Epithelial cell of esophagus (primary cell): ENCODE results near the gene TRPM5.

Experiments used
- DNase-seq: peaks from one replicate; pipeline ENCODE4 v3.0.0; 2010; ENCODE audit warnings: low read depth
- H3K4me3 ChIP-seq: 2 replicates; pipeline ENCODE4 v1.5.1; 2011; ENCODE audit warnings: mild to moderate bottlenecking, low read length, control low read depth
- TF ChIP-seq, protein P1 (sequence below): IDR thresholded peaks from 2 replicates; pipeline ENCODE4 v1.5.1; 2011; ENCODE audit warnings: low read depth, mild to moderate bottlenecking, low read length, control low read depth, inconsistent platforms; ENCODE audit not compliant: insufficient read depth; ENCODE audit errors: missing control alignments

The TRPM5 gene

DNA sequence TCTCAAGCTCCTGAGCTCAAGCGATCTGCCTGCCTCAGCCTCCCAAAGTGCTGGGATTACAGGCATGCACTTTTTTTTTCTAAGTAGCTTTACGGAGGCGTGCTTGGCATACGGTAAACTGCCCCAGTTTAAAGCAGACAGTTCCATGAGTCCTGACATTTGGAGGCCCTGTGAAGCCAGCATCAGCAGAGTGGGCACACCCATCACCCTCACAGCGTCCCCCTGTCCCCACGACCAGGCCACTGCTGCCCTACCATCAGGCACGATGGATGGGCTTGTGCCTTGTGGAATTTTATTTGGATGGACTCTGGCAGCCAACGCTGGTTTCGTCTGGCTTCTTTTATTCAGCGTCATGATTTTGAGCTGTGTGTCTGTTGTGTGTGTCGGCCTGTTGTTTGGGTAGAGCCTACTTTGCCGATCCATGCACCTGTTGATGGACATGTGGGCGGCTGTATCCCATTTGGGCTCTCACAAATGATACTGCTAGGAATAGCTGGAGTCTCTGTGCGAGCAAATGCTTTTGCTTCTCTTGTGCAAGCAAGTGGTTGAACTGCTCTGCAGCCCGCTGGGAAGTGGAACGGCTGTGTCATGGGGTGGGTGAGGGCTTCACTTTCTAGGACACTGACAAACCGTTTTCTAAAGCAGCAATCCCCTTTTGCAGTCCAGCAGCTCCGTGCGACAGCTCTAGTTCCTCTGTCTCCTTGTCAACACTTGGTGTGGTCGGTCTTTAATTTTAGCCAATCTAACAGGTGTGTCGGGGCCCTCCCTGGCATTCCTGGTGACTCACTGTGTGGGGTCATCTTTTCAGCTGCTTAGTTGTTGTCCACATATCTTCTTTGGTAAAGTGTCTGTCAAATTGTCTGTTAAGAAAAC, 24.3 kb upstream of the TRPM5 start:
- no peak for DNase-seq
- H3K4me3 ChIP-seq = no peak overlapping the region
- TF ChIP-seq, protein P1, sequence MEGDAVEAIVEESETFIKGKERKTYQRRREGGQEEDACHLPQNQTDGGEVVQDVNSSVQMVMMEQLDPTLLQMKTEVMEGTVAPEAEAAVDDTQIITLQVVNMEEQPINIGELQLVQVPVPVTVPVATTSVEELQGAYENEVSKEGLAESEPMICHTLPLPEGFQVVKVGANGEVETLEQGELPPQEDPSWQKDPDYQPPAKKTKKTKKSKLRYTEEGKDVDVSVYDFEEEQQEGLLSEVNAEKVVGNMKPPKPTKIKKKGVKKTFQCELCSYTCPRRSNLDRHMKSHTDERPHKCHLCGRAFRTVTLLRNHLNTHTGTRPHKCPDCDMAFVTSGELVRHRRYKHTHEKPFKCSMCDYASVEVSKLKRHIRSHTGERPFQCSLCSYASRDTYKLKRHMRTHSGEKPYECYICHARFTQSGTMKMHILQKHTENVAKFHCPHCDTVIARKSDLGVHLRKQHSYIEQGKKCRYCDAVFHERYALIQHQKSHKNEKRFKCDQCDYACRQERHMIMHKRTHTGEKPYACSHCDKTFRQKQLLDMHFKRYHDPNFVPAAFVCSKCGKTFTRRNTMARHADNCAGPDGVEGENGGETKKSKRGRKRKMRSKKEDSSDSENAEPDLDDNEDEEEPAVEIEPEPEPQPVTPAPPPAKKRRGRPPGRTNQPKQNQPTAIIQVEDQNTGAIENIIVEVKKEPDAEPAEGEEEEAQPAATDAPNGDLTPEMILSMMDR = no peak

DNA sequence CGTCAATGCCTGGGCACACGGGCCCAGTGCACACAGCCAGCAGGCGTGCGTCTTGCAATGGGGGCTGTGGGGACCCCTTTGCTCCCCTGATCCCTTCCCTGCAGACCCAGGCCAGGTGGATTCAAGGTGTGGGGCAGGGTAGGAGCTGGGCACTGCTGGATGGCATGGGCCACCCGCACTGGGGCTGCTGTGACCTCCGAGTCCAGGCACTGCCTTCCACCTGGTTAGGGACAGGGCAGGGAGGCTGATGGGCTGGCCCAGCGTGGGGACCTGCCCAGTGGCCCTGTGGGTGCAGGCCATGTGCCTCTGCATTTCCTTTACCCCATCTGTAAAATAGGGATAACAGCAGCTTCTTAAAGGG, 23.4 kb upstream of the TRPM5 start:
- no peak overlapping the region for H3K4me3 ChIP-seq
- TF ChIP-seq, protein P1 = no peak
- no peak for DNase-seq

- H3K4me3 ChIP-seq = no peak overlapping the region
- DNase-seq = no peak
- TF ChIP-seq, protein P1 = no peak
Measured at GRCh38 chr11:2466869-2467694, 22.8 kb upstream of the TRPM5 start.

DNA sequence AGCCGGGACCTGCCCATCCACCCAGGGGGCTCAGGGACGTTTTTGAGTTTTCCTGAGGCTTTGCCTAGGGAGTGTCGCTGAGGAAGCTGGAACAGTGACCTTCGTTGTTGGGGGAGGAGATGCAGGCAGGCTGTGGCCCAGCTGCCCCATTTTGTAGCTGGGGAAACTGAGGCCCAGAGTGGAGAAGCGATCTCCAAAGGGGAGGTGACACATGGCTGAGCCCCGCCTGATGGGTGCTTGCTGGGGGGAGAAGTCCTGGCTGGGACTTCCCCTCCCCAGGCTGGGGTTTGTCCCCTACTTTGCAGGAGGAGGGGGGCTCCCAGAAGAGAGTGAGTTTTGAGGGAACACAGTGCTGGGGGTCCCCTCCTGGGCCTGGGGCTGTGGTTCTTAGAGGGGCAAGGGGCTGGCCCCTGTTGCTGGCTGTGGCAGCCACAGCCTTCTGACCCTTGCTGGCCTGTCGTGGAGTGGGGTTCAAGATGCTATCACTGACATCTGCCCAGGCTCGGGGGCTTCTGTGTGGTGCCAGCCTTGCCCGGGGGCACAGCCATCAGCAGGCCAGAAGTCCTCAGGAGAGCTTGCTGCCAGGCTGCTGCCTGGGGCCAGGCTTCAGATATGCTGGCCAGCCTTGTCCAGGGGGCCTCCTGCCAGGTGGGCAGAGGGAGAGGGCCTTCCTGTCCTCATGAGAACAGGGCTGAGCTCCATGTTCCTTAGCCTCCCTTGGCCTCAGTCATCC, 21.9 kb upstream of the TRPM5 start:
- TF ChIP-seq, protein P1 = no peak

GRCh38 chr11:2465202-2466068, 21.1 kb upstream of the TRPM5 start:
- H3K4me3 ChIP-seq = no peak overlapping the region
- no peak for DNase-seq
- TF ChIP-seq, protein P1 = no peak

More for the DNA sequence above, 21.9 kb upstream of the TRPM5 start:
- H3K4me3 ChIP-seq = no peak overlapping the region
- no peak for DNase-seq
